SW480 (cell line): ENCODE measurements around the gene TOP1.

Source experiments
- DNase-seq: peaks from one replicate; pipeline ENCODE4 v3.0.0-alpha.2; 2016; ENCODE audit warnings: low spot score

TOP1 gene

DNA sequence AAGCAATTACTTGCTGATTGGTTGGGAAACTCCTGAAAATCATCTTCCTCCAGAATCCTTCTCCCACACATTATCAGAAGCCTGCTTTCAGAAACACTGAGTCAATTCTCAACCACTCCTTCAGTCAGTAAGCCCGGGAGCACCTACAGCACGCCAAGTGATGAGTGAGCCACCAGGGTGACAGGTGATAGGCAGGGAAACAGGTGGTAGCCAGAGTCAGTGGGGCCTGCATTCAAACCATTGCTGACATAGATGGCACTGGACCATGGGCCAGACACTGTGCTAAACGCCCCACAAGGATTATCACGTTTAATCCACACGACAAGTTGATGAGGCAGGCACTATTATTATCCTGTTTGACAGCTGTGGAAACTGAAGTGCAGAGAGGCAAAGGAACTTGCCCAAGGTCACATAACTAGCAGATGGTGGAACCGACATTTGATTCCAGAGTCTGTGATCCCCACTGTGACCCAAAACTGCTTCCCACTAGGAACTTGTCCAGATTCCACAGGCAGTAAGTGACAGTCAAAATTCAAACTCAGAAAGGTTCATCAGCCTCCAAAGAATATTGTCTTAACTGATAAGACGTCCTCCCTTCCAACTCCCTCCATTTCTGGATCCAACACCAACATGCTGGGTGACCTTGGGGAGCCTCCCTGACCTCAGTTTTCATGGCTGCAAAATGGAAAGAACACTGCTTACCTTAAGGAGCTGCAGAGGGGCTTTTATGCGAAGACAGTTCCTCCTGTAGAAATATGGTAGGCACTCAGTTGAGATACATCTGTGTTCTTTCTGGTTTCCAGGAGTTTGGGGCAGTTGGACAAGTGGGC is 23.9 kb upstream of the TOP1 start:
- no peak for DNase-seq

DNA sequence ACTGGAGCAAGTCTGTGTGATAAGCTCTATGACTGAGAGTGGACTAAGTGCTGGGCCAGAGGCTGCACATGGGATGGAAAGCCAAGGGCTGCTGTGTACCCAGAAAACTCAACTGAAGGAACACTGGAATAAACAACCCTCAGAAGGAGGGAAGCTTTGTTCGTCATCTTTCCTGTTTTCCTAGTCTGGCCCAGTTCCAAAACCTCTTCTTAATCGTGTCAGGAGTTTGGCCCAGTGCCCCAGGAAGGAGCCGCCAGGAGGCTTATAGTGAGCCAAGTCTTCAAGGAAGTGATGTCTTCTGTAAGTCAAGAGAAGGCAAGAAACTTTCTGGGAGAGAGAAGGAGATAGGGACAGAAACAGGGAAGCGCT is 23.3 kb upstream of the TOP1 start:
- DNase-seq: no peak

DNA sequence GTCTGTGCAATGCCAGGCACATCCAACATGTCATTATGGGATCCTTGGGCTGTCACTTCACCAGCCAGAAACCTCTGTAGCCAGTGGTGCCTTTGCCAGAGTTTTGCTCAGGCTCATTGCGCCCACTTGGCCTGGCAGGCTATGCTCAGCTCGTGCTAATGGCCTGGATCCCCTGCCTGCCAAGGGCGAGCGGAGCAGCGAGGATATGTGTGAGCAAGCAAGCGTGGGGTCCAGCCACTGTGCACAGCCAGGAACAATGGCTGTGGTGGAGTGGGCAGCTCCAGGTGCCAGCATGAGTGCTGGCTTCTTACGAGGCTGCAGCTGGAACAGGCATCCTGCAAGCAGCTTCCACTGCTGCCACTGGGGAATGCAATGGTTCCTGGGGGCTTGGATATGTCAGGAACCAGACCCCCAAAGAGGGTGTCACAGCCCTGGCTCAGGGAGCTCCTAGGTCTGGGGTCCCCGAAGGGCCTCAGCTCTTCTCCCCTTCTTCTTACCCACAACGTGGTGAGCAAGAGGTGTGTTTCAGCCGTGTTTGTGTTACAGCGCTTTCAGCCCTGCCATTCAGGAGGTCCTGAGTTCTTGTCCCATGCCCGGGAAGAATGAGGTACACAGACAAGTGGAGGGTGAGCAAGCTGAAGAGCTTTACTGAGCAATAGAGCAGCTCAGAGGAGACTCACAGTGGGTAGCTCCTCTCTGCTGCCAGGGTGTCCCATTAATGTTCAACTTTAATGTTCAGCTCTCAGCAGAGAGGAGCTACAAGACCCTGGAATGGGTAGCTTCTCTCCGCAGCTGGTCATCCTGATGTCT is 22.3 kb upstream of the TOP1 start:
- DNase-seq: no peak

DNA sequence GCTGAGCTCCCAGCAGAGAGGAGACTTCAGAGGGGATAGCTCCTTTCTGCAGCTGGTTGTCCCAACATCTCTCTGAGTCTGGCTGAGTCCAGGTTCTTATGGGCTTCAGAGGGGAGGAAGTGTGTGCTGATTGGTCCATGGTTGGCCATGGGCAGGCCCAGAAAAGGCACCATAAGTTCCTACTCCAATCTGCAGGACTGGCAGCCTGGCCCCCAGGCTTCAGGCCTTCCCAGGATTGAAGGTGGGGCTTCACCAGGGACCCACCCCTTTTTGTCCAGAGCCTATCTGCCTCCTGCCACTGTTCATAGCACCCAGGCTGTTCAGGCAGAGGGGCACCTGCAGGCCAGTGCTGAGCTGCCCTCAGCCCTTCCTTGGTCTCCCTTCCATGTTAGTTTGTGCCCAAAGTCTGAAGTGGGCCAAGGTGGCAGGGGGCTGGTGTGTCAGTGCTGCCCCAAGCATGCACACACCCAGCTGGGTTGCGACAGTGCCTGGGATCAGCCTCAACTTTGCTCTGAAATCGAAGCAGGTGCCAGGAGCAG is 21.6 kb upstream of the TOP1 start:
- DNase-seq: no peak

DNA sequence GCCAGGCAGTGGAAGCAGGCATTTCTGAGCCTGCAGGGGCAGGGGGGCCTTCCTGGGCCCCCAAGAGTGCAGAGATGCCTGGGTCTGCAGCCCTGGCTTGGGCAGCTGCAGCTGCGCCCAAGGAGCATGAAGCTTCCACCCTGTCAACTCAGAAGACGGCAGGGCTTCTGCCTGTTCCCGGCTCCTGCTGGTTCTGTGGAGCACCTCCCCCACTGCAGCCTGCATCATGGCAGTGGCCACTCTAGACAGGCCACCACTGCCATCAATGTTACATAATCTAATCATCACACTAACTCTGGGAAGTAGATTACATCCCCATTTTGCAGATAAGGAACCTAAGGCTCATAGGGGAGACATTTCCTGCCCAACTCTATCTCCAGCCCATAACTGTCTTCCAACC is 21.1 kb upstream of the TOP1 start:
- DNase-seq: no peak

DNA sequence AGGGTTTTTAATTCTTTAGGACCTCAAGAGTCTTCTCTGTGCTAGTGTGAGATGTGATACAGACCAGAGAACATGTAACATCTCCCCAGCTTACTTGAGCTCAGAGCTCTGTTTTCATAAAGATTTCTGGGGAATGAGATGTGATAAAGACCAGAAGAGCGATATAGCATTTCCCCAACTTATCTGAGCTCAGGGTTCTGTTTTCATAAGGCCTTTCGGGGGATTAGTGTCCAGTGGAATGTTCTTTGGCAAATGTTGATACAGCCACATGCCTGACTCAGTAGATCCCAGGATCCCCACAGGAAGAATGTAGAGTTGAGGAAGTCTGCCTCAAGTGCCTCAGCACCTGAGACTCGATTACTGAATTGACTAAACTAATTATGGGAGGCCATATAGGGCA is 18.7 kb upstream of the TOP1 start:
- DNase-seq: no peak

DNA sequence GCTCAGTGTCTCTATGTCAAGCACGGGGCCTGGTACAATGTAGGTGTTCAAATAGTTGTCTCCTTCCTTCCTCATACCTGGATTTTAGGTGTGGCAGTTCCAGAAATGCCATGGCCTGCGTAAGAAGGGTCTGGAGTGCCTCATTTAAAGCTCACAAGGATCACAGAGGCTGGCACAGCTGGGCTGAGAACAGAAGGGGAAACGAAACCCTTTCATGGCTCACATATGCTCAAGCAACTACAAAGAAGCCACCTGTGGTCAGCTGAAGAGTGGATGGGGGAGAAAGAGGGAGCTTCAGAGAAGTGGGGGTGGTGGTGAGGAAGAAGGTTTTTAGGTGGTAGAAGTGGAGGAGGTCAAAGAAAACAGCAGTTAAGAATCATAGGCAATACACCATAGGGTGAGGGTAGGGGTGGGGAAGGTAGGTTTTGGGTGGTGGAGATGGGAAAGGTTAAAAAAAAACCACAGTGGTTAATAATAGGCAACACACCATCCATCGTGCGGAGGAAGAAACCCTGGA is 17.0 kb upstream of the TOP1 start:
- DNase-seq: no peak

DNA sequence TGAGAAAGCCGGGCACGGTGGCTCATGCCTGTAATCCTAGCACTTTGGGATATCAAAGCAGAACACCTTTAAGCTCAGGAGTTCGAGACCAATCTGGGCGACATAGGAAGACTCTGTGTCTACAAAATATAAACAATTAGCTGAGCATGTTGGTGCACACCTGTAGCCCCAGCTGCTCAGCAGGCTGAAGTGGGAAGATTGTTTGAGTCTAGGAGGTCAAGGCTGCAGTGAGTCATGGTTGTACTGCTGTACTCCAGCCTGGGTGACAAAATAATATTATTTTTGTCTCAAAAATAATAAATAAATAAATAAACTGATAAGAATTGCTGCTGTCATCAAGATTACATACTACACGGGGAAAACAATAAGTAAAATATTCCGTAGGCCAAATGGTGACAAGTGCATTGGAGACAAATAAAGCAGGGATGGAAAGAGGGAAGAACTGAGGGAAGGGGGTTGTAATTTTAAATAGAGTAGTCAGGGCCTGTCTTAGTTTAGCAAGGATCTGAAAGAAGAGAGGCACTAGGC is 14.0 kb upstream of the TOP1 start:
- no peak for DNase-seq

DNA sequence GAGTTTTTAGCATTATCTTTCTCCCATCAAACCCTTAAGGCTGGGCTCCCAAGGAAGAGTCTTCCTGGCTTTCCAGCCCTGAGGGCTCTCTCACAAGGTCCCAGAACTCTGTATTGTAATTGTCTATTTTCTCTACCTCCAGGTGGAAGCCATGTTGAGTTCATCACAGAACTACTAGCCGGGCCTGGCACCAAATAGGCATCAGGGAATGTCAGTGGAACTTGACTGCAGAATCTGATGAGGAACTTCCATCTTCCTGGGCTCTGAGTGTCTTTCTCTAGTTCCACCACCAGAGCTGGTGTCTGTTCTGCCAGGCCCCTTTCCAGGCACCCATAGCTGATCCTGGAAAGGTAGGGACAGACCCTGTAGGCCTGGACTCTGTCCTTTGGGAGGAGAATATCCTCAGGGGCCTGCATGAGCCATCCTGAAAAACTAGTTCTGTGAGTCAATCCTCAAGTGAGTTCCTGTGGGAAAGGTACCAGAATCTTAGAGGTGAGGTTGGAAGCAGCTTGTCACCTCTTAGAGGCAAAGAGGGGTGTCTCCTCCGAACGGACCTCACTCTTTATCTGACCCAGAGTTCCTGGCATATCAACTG is 11.1 kb upstream of the TOP1 start:
- DNase-seq: no peak

DNA sequence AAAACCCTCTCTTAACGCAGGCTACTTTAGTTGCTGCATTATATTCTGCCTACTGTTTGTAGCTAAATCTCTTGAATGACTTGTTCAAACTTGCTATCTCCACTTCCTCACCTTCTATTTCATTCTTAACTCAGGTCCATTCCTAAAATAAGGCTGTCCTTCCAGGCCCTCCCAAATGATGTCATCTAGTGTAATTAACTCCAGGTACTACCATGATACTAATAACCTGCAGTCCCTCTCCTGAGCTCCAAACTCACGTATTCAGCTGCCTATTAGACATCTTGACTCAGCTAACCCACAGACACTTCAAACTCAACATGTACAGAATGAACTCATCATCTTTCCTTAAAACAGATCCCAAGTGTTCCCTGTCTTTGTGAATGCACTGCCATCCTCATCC is 10.5 kb upstream of the TOP1 start:
- no peak for DNase-seq

DNA sequence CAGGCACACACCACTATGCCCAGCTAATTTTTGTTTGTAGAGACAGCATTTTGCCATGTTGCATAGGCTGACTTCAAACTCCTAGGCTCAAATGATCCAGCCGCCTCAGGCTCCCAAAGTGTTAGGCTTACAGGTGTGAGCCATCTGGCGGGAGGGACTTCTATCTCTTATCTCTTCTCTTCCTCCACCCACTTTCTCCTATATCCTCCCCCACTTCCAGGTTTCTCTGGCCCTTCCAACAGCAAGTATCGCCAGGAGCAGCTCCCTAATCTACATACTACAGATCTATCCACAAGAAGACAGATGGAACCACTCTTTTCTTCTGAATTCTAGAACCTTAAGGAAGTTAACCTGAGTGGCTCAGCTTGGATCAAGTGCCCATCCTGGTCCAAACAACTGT is 5.1 kb upstream of the TOP1 start:
- DNase-seq: no peak

DNA sequence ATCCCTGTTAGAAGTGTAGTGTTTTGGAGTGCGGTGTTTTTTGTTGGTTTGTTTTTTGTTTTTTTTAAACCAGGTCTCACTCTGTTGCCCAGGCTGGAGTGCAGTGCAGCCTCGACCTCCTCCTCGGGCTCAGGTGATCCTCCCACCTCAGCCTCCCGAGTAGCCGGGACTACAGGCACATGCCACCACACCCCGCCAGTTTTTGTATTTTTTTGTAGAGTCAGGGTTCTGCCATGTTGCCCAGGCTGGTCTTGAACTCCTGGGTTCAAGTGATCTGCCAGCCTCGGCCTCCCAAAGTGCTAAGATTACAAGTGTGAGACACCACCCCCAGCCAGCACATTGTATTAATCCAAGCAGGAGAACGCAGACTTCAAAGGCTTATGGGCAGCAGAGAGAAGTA is 1.3 kb upstream of the TOP1 start:
- no peak for DNase-seq

DNA sequence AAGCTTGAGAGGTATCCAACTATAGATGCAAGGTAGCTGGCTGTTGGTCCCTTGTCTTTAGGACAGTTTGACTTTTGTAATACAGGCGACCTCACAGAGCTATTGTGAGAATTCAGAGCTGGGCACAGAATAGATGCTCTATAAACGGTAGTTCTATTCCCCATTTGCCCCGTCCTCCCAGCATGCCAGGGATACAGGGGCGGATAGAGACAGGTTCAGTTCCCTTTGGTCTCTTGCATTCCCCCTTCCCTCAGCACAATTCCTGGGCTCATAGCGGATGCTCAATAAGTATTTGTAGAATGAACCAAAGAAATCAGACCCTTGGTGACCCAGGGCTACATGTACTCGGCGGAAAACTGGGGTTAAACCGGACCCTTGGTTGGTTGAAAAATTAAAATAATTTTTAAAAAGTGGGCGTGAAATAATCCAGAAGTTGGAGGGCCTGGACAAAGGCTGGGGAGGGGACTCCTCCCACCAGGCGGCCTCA is 707 bp upstream of the TOP1 start:
- DNase-seq: no peak

DNA sequence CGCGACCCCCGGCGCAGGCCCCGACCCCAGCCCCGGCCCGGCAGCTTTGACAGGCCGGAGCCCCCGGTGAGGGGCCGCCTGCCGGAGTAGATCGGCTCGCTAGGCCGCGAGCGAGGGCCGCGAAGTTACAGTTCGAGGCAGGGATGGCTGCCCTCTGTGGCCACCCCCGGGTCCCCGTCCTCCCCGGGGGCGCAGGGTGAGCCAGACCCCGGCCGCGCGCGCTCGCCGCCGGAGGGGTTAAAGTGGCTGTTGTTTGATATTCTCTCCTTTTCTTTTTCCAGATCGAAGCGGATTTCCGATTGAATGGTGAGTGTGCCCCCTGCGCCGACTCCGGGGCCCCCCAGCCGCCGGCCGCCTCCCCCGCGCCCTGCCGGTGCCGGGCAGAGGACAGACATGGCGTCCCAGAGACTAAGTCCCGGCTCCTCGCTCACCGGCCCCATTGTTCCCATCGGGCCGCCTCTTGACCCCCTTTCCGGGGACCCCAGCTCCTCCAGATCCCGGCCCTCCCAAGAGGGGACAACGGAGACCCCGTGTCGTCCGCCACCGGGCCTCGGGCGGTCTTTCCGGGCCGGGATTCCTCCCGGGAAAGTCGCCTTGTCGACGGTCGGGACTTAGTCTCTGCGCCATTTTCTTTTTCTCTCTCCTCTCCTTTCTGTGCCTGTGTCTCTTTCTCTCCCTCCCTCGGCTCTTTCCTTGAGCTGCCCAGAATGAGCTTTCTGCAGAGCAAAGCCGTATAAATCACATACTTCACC is 704 bp downstream of the TOP1 start:
- DNase-seq: peak; percentile 55

DNA sequence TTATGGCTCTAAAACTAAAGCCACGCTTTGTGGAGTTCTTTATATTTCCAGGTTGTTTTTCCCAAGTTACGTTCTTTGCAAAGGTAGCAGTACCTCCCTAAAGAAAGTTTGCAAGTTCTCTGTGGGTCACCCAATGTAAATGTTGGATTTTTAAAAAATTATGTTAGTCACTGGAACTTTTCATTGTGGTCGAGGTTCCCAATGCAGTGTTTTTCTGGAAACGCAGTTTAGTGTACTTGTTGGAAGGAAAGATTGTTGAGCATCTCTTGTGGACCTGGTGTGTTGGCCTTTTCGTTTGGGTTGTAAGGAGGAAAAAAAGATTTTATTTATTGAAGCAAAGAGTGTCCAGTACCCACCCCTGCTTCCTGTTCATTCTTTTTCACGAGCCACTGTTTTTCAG is 1.4 kb downstream of the TOP1 start:
- DNase-seq: no peak

DNA sequence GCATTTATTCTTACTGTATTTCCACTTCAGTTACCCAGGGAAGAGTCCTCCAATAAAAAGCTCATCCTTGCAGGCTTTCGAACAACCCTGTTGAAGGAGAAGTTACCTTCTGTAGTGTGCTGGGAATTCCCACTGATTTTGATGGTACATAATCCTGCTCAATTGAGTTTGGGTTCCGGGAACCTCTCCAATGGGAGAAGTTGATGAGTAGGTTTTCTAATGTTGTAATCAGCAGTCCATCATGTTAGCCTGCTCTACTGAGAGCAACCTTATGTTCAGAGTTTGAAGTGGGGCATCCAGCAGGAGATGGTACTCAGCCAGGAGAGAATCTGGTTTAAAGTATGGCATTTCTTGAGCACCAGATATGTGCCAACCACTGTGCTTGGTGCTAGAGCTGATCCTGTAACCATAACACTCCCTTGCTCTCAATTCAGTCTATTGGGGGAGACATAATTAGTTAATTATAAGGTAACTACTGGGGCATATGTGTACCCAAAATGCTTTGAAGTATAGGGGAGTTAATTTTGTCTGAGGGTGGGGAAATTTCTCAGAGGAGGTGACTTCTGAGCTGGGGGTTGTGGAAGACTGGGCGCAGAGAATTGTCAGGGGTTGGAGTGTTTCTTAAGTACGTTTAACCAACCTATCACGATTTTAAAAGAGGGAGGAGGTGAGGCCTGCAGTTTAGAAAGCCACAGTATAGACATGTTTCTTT is 2.1 kb downstream of the TOP1 start:
- no peak for DNase-seq

DNA sequence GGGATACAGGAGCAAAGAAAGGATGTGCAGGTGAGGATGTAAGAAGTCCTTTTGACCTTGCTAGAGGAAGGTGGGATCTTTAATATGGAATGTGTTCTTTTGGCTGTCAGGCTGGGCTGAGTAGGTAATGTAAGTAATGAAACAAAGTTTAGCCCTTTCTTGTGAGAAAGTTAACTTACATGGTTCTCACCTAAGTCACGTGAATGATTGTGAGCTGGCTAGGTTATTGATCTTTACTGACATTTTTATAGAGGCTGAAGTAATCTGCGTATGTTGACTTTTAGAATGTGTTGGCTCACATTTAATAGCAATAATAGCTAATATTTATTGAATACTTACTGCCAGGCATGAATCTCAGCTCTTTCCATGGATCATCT is 2.6 kb downstream of the TOP1 start:
- DNase-seq: no peak

DNA sequence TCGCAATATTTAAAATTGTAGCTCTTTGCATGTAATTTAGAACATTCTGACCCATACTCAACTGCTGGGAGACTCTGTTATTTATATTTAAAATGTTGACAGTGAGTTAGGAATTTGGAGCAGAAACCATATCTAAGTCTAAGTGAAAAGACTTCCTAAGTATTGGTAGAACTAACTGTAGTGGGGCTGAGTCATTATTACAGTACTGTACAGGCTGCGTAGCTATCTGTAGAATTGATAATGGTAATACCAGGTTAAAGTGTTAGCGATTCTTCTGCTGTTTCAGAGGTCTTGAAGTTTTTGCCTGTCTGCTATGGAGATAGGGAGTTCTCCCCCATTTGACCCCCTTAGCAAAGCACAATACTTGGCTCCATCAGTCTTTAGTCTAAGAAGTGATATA is 3.6 kb downstream of the TOP1 start:
- DNase-seq: no peak

DNA sequence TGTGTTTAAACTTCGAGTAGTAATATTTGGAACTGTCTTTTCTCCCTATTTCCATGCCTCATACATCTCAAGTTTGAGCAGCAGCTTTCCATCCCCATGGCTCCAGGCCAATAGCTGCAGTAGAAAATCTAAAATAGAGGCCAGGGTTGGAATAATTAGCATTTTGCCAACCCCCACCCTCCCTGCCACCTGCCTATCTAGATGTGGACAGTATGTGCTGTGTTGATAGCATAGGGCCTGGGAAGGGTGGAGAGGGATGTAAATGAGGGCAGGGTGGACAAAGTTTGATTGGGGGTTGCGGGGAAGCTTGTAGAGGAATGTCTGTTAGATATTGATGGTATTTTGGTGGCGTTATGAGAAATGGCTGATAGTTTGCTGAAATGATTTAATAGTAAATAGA is 5.6 kb downstream of the TOP1 start:
- DNase-seq: no peak

DNA sequence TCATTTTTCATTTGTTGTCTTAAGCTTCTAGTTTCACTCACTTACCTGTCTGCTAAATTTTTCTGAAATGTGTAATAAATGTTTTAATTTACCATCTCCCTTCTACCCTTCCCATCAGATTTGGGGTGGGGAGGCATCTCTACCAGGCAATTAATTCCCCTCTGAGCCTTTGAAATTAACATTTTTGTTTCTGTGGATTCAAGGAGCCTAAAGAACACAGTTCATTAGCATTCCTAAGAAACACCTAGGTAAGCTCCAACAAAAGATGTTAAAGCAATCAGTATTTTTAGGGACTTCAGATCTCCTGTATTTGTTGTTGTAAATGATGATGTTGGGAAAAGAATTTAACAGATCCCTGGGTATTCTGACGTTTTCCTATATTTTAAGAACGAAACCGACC is 6.6 kb downstream of the TOP1 start:
- DNase-seq: no peak

DNA sequence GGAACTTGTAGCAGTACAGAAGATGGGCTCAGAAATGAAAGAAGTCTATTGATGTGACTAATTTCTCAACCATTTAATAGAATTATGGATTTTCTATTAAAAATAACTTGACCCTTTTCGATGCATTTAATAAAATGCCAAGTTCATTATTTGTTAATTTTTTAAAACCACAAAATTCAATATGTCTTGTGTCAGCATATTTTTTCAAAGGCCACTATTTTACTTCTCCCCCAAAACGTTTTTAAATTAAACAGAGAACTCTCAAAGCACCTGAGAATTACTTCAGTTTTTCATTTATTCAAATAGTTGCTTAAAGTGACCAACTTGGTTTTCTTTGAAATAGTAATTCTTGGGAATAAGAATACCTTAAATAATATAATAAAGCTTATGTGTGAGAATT is 8.6 kb downstream of the TOP1 start:
- DNase-seq: no peak
